ENCODE data around the gene CFAP54.
A peak's percentile ranks its signal among the peaks of the same experiment; 100 is the strongest.
"Not testable (repeated sequence)": the region's sequence is repeated elsewhere in the genome, so short reads cannot be mapped to it uniquely, and the experiment has no call there.

The CFAP54 gene, protein sequence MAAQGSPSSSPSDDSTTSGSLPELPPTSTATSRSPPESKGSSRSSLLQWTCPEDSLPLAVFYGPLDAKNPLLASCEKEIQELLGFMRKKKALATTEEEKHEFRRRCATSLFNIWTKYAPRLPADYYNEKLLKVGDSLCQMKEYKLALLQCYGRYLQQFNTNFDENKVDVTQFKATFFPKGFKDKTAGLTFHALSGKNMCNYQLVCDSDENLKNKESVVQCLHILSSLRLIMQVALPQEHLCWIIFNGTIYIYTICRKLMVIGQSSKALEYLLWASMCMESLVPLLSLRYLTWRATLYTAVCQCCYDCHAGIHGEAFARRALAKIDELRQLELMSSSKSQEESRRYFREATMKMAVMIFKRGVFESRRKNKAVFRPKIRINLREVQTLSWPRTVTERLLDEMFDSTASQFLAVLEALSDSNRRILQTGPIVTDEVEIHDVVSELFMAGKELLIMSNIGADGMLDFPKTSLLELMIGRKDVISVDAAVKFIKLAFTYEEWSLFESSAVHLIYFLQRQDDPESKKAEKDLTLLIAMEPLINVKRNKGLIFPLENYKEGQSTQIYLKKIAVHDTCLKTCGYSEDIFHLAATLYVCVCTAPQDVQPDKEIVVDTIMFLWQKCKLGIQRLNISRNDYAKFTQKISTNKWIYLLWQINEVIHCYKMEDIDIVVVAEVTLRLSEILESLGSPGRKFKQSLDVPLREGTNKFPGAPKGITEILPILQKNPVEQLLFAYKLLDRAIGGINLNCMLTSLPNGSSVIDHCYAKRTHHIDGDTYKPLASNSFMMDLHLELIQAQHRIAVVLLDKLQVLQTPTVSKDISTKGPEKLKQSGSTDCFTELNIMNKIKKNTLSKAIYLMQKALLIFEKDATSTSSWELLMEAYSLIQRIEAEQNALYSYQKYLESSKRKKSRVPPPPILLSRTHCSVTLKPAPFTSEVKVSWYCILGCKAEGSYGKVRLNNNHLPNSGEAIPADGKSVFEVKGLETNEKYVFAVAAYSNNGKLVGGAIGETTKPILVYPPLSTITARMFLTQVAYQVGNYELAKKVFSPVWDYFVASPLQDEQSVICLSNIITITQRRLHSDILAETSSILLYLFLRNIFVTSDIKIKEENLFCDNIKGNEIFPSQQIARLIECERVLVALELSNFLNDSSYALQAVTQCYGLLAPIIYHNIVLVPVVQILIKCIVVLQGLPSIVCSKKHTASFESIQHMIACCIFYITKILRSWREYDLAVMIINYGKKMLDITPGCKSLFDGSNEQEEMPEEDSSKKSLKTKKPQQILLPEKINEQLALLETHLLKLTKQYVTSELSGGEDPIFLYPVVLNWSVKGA (N-terminal part only)

DNA sequence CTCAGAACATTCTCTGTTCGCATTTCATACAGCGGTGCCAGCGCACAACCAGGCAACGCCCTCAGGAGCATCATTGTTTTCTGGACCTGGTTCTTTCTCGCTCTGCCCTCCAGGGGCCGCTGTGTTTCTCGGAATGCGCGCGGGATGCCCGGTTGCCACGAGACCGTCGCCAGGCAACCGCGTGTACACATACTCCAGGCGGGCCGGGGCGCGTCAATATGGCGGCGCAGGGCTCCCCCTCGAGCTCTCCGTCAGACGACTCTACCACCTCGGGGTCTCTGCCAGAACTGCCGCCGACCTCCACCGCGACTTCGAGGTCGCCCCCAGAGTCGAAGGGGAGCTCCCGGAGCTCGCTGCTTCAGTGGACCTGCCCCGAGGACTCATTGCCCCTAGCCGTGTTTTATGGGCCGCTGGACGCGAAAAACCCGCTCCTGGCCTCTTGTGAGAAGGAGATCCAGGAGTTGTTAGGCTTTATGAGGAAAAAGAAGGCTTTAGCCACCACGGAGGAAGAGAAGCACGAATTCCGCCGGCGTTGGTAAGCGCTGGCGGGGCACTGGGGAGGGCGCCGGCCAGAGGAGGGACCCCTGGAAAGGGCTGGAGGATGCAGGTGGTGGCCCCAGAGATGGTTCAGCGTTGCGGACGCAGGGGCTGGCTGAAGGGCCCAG lies at the start of gene CFAP54:
Gene CFAP54 (plus strand): TSS at position 186 of the 665 bp plus-strand sequence. CDS start 33 bp downstream, at position 219.
- peak; percentile 86 to 92 (median 87) for DNase-seq

DNA sequence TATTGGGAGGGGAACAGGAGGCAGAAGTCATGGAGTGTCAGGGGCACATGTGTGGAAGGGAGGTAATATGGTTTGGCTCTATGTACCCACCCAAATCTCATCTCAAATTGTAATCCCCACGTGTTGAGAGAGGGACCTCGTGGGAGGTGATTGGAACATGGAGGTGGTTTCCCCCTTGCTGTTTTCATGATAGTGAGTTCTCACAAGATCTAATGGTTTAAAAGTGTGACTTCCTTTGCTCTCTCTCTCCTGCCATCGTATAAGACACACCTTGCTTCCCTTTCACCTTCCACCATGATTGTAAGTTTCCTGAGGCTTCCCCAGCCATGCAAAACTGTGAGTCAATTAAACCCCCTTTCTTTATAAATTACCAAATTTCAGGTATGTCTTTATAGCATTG lies 47.6 kb upstream of the CFAP54 start:
- no peak for DNase-seq

DNA sequence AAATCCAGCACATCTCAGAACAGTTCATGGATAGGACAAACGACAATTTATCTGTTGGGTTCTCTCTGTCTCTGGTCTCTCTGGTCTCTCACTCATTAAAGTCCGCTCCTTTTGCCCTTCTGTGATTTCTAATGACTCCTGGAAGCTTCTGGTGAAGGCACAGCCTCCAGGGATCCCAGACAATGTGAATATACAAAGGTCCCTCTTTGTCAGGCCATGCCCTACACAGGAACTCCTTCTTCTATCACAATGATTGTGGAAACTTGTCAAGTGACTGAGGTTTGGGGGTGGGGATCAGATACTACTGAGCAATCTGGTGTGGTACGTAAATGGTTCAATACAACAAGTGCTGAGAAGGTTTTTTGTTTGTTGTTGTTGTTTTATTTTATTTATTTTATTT lies 46.5 kb upstream of the CFAP54 start:
- no peak for DNase-seq

DNA sequence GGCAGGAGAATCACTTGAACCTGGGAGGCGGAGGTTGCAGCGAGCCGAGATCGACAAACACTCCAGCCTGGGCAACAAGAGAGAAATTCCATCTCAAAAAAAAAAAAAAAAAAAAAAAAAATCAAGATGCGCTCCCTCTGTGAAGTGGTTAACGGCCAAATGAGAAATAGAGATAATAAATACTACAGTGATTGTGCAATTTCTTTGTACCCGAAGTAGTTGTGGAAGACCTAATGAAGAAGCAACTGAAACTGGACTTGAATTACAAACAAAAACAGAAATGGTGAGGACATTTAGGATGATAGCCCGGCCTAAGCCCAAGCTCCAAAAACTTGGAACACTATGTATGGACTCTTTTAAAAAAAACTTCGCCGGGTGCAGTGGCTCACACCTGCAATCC lies 45.0 kb upstream of the CFAP54 start:
- no peak for DNase-seq

DNA sequence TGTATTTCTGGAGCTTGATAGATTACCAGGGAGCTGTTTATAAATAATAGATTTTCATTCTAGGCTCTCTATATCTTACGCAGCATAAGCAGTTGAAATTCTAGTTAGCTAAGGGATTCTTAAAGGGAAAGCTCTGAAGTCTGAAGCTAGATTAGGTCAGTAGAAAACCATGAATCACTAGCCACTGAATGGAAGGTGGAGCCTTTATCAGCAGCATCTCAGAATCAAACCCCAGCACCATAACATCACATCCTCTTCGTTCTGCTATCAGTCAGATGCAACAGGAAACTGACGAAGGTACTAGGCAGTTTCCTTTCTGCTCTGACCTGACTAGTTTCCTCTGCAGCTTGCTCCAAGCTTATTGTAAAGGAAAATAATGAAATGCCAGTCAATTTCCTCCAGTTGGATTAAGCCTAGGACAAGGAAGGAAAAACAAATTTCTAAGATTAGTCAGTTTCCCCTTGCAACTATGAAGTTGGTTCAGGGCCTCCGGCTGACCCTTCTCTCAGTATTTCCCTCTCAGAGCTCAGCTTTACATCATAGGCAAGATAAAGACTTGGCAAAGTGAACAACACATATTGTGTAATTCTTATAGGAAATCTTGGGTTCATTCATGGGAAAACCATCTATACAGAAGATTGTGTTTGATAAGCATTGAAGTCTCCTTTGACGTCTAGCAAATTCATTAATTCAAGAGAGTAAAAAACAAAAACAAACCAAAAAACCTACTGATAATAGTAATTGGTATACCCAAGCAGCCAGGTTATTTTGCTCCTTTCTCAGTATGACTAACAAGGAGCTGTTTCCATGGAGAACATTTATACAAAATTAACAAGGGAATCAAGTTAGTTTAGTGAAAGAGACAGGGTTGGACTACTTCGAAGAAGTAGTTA lies 43.4 kb upstream of the CFAP54 start:
- DNase-seq: peak in 1 of 4 experiments; percentile 3

DNA sequence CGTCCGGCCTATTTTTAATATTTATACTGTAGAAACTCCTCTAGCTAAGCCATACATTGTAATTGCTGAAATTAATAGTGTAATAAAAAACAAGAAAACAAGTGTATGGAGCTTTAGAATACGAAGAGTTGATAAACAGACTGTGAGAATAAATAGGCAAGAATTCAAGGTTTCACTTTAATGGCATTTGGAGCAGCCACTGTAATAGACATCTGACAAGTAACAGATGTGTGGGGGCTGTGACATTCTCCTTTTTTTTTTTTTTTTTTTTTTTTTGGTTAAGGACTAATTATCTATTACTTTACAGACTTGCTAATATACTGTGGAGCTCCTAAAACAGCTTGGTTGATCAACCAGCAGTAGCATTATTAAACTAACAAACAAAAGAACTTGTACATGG lies 42.1 kb upstream of the CFAP54 start:
- DNase-seq: no peak

DNA sequence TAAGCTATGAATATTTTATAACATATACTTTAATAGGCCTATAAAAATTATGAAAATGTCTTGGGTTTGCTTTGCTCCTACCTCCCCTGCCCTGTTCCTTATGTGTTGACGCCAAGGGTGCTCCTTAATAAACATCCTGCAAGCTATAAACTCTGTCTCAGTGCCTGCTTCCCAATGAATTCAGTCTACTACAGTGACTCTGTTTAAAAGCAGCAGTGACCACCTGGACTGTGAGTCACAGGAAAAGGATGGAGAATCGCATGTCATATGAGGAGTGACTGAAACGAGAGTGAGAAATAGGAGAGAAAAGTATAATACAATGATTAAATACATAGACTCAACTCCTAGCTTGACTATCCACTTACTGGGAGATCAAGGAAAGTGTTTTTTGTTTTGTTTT lies 41.1 kb upstream of the CFAP54 start:
- DNase-seq: no peak

DNA sequence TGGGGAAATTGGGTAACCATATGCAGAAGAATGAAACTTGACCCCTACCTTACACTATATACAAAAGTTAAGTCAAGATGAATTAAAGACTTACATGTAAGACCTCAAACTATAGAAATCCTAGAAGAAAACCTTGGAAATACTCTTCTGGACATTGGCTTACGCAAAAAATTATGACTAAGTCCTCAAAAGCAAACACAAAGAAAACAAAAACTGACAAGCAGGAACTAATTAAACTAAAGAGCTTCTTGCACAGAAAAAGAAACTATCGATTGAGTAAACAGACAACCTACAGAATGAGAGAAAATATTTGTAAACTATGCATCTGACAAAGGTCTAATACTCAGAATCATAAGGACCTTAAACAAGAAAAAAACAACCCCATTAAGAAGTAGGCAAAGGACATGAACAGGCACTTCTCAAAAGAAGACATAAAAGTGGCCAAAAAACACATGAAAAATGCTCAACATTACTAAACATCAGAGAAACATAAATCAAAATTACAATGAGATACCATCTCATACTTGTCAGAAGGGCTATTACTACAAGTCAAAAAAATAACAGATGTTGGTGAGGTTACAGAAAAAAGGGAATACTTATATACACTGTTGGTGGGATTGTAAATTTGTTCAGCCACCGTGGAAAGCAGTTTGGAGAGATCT lies 37.0 kb upstream of the CFAP54 start:
- DNase-seq: no peak

DNA sequence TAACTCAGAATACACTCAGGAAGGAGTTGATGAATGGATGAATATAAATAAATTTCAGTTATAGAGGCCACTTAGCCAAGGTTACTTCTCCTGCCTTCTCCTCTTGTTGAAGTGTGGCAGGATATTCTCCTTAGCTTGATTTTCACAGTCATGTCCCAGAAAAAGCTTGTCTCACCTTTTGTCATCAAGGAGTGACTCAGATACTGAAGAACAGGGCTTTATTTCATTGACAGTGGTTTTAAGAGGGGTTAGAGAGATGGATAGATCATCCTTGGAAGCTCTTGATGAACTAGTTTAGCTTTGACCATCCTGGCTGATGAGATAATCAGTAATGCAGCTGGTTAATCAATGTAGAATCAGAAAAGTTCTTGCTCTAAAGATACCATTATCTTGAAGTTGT lies 35.0 kb upstream of the CFAP54 start:
- no peak for DNase-seq

DNA sequence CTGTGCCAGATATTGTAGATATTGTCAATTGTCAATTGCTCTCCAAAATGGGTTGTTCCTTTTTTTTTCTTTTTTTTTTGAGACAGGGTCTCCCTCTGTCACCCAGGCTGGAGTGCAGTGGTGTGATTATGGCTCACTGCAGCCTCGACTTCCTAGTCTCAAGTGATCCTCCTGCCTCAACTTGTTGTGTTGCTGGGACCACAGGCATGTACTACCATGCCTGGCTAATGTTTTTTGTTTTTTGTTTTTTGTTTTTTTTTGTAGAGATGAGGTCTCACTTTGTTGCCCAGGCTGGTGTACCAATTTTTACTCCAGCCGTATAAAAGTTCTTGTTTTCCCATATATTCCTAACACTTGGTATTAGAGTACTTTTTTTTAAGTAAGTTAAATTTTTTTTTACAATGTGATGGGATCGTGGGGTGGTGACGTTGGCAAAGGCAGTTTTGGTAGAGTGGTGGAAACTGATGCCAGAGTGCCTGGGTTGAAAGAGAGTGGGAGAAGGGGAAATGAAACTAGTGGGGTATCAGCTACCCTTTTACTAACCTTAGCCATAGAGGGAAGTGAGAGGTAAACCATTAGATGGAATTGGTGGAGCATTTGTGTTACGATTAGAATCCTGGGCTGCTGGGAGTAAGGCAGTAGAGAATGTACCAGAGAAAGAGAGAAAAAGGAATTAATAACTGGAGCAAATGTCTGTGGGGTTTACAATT lies 33.0 kb upstream of the CFAP54 start:
- DNase-seq: no peak

DNA sequence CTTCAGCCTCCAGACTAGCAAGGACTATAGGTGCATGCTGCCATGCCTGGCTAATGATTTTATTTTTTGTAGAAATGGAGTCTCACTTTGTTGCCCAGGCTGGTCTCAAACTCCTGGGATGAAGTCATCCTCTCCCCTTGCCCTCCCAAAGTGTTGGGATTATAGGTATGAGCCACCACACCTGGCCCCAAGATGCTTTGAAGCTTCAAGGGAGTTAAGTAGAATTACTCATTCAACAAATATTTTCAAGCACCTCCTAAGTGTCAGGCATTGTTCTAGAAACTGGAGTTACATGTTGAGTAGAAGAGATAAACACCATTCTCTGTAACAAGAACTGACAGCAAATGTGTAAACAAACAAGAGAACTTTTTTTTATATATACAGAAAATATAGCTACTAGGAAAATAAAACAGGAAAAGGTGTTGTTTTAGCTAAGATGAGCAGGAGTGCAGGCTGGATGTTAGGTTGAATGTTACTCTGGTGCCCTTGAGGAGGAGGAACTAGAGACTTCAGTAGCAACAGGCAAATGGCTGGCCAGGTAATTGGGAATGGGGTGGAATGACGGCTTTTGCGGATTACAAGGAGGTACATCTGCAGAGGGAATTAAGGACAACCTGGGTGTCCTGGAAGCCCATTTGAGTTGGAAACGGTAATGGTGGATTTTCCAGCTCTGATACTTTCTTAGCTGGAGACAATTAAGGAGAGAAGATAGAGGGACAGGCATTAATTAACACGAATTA lies 32.0 kb upstream of the CFAP54 start:
- DNase-seq: no peak

DNA sequence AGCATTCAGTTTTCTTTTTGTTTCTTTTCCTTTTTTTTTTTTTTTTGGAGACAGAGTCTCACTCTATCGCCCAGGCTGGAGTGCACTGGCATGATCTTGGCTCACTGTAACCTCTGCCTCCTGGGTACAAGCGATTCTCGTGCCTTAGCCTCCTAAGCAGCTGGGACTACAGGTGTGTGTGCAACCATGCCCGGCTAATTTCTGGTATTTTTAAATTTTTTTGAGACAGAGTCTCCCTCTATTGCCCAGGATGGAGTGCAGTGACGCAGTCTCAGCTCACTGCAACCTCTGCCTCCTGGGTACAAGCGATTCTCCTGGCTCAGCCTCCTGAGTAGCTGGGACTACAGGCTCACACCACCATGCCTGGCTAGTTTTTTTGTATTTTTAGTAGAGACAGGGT lies 30.1 kb upstream of the CFAP54 start:
- DNase-seq: not testable (repeated sequence)

DNA sequence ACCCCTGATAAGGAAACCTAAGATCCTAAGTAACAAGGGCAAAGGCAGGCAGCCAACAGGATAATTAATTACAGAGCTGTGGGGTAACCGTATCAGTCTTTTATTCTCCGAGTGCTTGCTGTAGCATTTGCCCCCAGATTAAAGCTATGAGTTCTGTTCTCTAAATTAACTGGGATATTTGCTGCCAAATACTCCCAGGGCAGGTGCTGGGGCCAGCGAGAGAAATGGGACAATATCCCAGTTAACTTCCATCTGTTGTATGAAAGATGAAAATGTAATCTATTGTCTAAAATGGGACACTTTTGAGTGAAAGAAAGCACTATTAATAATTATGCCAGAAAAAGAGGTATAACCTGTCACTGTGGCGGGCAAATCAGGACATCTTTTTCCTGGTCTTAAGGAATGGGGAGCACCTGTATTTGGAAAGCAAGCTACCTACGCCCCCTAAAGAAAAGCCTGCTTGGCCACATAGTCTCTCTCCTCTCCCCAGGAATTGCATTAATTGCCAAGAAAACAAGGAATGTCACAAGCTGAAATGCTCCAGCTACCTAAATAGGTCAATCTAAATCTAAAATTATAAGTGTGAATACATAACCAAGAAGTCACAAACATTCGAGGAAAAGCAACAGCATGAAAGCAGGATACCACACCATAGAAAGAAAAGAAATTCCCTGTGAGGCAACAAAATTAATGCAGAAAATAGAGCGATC lies 26.7 kb upstream of the CFAP54 start:
- DNase-seq: no peak

DNA sequence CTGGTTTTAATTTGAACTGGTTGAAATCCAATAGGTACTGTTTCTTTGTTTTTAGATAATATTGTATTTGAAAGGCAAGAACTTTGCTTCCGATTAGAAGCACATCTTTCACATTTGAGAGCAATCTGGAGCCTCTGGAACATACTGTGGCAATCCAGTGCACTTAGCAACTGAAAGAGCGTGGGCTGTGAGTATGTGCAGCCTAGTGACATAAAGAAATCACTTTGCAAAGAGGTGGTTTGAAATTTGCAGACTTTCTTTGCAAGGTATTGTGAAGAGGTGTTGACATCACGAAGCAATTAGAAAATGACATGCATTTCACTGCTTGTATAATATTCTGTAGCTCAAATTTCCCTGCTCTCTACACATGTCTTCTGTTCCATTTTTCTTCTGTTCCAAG lies 23.5 kb upstream of the CFAP54 start:
- no peak for DNase-seq

DNA sequence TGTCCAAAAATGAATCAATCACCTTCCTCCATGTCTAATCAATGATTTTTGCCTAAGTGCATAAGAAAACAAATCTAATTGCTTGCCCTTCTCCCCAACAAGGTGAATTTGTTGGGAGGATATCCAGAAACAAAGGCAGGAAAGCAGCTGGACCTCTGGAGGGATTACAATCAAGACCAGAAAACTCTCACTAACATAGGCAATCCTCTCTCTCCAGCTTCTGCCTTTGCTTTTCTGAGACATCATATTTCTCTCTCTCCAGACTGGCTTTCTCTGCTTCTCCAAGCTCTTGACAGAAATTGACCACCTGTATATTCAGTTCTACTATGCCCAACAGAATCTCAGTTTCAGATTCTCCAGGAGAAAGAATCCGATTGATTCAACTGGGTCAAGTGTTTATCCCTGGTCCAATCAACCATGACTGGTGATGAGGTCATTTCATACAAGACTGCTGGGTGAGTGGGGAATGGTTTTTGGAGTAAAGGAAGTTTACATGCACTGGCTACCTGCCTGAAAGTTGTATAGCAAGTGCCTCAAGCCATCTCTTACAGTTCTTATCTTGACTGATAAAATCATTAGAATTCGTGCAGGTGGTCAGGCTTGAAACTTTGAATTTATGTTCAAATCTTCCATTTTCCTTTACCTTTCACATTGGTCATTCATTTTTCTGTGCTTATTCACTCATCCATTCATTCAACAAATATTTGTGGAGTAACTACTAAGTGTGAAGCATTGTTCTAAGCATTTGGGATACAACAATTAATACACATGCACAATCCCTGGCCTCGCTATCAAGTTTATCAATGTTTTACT lies 22.2 kb upstream of the CFAP54 start:
- DNase-seq: no peak

DNA sequence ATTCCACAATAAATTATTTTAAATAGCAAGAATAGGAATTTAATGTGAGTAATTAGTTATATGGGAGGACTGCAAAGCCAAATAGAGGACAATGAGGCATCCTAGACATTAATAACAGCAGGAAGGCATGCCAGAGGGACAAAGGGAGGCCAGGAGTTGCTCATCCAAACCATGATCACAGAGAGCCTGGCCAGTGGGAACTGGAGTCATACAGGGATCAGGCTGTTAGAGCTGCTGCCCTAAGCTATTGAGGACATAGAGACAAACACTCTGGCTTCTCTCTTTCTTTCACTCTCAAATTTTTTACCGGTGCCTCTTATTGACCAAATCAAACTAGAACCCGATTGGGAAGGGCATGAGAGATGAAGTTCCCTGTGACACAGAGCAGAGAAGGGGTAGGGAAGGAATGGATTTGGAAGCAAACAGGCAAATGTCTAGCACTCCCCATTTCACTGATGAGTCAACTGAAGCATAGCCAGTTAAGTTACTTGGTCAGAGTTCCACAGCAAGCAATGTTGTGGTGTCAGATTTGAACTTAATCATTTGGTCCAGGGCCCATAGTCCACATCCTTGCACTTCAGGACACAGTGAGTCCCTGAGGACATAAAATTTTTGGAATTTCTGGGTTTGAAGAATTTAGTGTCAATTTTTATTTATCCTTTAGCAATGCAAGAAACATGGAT lies 17.9 kb upstream of the CFAP54 start:
- DNase-seq: no peak

DNA sequence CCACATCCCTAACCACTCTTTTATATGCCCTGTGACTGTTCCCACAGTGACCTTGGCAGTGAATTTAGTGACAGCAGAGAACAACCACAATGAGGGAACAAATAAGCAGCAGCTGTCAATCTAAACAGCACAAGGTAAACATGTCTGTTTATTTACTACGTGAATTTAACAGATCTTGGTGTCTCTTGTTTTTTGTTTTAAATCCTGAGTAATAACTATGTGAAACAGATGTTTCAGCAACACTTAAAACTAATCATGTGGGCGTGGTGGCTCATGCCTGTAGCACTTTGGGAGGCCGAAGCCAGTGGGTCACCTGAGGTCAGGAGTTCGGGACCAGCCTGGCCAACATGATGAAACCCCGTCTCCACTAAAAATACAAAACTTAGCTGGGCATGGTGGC lies 17.0 kb upstream of the CFAP54 start:
- DNase-seq: no peak

Measured in activated naive CD4-positive, alpha-beta T cell (primary cell).